Sigmoid colon (tissue), 4 donors: ENCODE results near the gene ABHD5.

Experiments
- EP300 ChIP-seq, 4 donors: sonication (generic); formaldehyde crosslinking; IDR thresholded peaks; one replicate each; pipeline ENCODE4 v1.6.1; 2017; ENCODE audit warnings: antibody characterized with exemption in 4 of 4
- POLR2AphosphoS5 ChIP-seq, 4 donors: sonication (generic); formaldehyde crosslinking; IDR thresholded peaks; one replicate each; pipeline ENCODE4 v1.6.1; 2017; ENCODE audit warnings: antibody characterized with exemption in 4 of 4
- TF ChIP-seq, protein P1 (sequence below), 4 experiments: fragments of 450-650 bp in 3 of 4; fragments of 200-600 bp in 1 of 4; IDR thresholded peaks; one replicate each; pipeline ENCODE4 v1.5.1; 2016 to 2019; ENCODE audit warnings: antibody characterized with exemption in 4 of 4, mild to moderate bottlenecking in 3 of 4, moderate library complexity in 2 of 4

DNA sequence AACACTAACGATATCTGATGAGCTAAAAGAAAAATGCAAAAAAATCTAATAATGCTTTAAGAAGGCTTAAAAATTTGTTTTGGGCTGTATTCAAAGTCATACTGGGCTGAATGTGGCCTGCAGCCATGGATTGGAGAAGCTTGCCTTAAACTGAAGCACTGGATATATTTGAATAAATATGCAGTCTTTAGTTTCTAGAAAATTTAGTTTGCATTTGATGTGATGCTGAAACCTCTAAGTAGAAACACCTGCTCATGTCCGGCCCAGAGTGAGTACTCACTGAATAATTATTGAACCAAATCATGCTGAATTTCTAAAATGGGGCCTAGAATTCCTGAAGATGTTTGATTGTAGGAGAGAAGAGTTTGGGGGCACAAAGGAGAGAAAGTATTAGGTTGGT lies 43.9 kb downstream of the ABHD5 start:
- no peak for TF ChIP-seq EP300 (IDR thresholded peaks at IDR 0.05)
- TF ChIP-seq POLR2AphosphoS5 (IDR thresholded peaks at IDR 0.05): no peak
- TF ChIP-seq, protein P1, sequence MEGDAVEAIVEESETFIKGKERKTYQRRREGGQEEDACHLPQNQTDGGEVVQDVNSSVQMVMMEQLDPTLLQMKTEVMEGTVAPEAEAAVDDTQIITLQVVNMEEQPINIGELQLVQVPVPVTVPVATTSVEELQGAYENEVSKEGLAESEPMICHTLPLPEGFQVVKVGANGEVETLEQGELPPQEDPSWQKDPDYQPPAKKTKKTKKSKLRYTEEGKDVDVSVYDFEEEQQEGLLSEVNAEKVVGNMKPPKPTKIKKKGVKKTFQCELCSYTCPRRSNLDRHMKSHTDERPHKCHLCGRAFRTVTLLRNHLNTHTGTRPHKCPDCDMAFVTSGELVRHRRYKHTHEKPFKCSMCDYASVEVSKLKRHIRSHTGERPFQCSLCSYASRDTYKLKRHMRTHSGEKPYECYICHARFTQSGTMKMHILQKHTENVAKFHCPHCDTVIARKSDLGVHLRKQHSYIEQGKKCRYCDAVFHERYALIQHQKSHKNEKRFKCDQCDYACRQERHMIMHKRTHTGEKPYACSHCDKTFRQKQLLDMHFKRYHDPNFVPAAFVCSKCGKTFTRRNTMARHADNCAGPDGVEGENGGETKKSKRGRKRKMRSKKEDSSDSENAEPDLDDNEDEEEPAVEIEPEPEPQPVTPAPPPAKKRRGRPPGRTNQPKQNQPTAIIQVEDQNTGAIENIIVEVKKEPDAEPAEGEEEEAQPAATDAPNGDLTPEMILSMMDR (IDR thresholded peaks at IDR 0.05): no peak
